ENCODE results near the gene ARMH3. TPM values are rescaled to one million over a fixed set of nuclear protein-coding genes. Genes with fewer than 3 reads are reported as not detected.

The ARMH3 gene
- total and polyA plus RNA-seq, 10 of the 15 experiments (the other 5 are each of a cell fraction or from before 2014, with no cell fraction given): 13.0 to 33.0 (median 16.4) TPM

DNA sequence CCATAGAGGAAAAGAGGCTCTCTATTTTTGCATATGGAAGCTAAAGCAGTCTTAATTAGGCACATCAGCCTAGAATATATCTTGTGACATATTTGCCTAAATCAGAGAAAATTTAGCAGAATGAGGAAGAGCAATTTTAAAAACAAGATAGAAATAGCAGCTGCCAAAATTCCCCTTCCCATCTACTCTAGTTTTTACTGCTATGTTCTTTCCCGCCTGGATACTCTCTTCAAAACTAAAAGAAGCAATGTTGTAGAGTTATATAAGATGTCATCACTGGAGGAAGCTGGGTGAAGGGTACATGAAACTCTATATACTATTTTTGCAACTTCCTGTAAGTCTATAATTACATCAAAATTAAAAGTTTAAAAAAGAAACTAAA is 87.0 kb downstream of the ARMH3 start (continued):
- TF ChIP-seq, protein P1, sequence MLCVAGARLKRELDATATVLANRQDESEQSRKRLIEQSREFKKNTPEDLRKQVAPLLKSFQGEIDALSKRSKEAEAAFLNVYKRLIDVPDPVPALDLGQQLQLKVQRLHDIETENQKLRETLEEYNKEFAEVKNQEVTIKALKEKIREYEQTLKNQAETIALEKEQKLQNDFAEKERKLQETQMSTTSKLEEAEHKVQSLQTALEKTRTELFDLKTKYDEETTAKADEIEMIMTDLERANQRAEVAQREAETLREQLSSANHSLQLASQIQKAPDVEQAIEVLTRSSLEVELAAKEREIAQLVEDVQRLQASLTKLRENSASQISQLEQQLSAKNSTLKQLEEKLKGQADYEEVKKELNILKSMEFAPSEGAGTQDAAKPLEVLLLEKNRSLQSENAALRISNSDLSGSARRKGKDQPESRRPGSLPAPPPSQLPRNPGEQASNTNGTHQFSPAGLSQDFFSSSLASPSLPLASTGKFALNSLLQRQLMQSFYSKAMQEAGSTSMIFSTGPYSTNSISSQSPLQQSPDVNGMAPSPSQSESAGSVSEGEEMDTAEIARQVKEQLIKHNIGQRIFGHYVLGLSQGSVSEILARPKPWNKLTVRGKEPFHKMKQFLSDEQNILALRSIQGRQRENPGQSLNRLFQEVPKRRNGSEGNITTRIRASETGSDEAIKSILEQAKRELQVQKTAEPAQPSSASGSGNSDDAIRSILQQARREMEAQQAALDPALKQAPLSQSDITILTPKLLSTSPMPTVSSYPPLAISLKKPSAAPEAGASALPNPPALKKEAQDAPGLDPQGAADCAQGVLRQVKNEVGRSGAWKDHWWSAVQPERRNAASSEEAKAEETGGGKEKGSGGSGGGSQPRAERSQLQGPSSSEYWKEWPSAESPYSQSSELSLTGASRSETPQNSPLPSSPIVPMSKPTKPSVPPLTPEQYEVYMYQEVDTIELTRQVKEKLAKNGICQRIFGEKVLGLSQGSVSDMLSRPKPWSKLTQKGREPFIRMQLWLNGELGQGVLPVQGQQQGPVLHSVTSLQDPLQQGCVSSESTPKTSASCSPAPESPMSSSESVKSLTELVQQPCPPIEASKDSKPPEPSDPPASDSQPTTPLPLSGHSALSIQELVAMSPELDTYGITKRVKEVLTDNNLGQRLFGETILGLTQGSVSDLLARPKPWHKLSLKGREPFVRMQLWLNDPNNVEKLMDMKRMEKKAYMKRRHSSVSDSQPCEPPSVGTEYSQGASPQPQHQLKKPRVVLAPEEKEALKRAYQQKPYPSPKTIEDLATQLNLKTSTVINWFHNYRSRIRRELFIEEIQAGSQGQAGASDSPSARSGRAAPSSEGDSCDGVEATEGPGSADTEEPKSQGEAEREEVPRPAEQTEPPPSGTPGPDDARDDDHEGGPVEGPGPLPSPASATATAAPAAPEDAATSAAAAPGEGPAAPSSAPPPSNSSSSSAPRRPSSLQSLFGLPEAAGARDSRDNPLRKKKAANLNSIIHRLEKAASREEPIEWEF (IDR thresholded peaks at IDR 0.05; ENCODE audit: insufficient replicate concordance, low read depth, low read length): peak; percentile 92
- TF ChIP-seq CREB1 (IDR thresholded peaks at IDR 0.05; ENCODE audit: low read depth): peak; percentile 72; the same call in 1 of the 2 replicates
- TF ChIP-seq IKZF2 (IDR thresholded peaks at IDR 0.05): peak; percentile 85 to 88
- no peak for TF ChIP-seq BMI1 (IDR thresholded peaks at IDR 0.05; ENCODE audit: borderline replicate concordance)
- TF ChIP-seq NBN (IDR thresholded peaks at IDR 0.05): no peak
- TF ChIP-seq CBFB (IDR thresholded peaks at IDR 0.05; ENCODE audit: low read depth): no peak; the same call in 1 of the 2 replicates
- TF ChIP-seq GABPA (IDR thresholded peaks at IDR 0.05; ENCODE audit: low read depth): 0 out of 2 replicates have a peak, but pooled peaks have one; percentile 58
- TF ChIP-seq BHLHE40 (IDR thresholded peaks at IDR 0.05; ENCODE audit: borderline replicate concordance in 1 of 2, low read depth in 2 of 2, low read length in 1 of 2): peak; percentile 24 to 68; a peak in 2 of 4 replicates
- TF ChIP-seq EP300 (IDR thresholded peaks at IDR 0.05; ENCODE audit: borderline replicate concordance in 1 of 2, control insufficient read depth in 1 of 2, low read depth in 2 of 2, low read length in 2 of 2): peak in 1 of 2 experiments; percentile 74
- peak; percentile 98 for TF ChIP-seq MEF2A (IDR thresholded peaks at IDR 0.05; ENCODE audit: insufficient read depth, low read depth, low read length)
- TF ChIP-seq PAX5 (IDR thresholded peaks at IDR 0.05; ENCODE audit: borderline replicate concordance, low read depth, low read length): 0 out of 2 replicates have a peak, but pooled peaks have one; percentile 27
- TF ChIP-seq, protein P2, sequence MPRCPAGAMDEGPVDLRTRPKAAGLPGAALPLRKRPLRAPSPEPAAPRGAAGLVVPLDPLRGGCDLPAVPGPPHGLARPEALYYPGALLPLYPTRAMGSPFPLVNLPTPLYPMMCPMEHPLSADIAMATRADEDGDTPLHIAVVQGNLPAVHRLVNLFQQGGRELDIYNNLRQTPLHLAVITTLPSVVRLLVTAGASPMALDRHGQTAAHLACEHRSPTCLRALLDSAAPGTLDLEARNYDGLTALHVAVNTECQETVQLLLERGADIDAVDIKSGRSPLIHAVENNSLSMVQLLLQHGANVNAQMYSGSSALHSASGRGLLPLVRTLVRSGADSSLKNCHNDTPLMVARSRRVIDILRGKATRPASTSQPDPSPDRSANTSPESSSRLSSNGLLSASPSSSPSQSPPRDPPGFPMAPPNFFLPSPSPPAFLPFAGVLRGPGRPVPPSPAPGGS (IDR thresholded peaks at IDR 0.05; ENCODE audit: borderline replicate concordance, insufficient read depth, low read depth, low read length, poor library complexity, severe bottlenecking): peak; percentile 22
- TF ChIP-seq, protein P3, sequence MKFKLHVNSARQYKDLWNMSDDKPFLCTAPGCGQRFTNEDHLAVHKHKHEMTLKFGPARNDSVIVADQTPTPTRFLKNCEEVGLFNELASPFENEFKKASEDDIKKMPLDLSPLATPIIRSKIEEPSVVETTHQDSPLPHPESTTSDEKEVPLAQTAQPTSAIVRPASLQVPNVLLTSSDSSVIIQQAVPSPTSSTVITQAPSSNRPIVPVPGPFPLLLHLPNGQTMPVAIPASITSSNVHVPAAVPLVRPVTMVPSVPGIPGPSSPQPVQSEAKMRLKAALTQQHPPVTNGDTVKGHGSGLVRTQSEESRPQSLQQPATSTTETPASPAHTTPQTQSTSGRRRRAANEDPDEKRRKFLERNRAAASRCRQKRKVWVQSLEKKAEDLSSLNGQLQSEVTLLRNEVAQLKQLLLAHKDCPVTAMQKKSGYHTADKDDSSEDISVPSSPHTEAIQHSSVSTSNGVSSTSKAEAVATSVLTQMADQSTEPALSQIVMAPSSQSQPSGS (IDR thresholded peaks at IDR 0.05; ENCODE audit: low read length): peak; percentile 94
- TF ChIP-seq SPI1 (IDR thresholded peaks at IDR 0.05; ENCODE audit: borderline replicate concordance, insufficient read depth, low read depth, low read length): peak; percentile 77
- TF ChIP-seq SUZ12 (IDR thresholded peaks at IDR 0.05; ENCODE audit: unreplicated experiment): no peak
- TF ChIP-seq CEBPB (IDR thresholded peaks at IDR 0.05; ENCODE audit: borderline replicate concordance in 1 of 2, low read depth in 2 of 2, low read length in 2 of 2): peak in 1 of 2 experiments; percentile 80; a peak in 1 of 4 replicates
